HG03439 (cell line): ENCODE data around the gene TM9SF4.
"Not testable (repeated sequence)": the region's sequence is repeated elsewhere in the genome, so short reads cannot be mapped to it uniquely, and the experiment has no call there.

Source experiments
- ATAC-seq: cut with Tn5 transposase; IDR thresholded peaks from one replicate; pipeline ENCODE4 v1.9.1; 2021; ENCODE audit warnings: mild to moderate bottlenecking, moderate library complexity; ENCODE audit not compliant: unreplicated experiment

The TM9SF4 gene

DNA sequence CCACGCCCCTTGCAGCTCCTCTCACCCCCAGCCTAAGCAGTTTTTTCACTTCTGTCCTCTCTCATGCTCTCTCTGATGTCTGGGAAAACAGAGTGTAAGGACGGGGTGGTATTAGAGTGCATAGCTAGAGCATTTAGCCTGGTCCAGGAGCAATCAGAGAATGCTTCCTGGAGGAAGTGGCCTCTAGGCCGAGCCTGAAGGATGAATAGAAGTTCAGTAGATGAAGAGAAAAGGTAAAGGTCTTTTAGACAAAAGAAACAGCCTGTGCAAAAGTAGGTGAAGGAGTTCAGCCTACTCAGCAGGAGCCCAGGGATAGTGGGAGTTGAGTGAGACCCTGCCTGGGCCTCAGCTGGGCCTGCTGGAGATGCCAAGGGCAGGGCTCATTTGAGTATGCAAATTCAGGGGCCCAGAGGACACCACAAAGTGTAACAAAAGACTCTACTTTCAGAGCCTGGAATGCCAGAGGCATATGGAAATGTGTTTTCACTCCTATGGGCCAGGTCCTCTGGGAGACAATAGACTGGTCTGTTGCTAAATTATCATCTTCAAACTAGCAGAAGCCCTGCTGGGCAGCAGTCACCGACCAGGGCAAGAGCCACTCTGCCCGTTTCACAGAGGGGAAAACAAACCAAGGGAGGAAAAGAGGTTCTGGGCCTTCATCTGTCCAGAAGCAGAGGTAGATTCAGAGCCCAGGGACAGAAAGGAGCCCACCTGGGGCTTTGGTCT is 19.7 kb upstream of the TM9SF4 start:
- ATAC-seq = no peak

DNA sequence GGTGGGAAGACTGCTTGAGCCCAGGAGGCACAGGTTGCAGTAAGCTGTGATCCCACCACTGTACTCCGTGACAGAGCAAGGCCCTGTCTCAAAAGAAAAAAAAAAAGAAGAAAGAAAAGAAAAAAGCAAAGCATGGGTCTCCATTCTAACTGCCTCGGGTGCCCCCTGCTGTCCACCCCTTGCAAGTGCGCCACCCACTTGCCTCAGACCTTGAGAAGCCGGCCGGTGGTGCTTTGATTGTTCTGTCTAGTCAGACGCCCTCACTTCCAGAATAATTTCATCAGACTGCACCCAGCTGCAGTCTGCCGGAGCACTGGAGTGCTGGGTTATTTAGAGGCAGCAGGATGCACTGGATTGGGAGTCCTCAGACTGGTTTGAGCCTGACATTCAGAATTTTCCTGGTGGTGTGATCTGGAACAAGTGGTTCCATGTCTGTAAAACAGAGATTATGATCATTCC is 17.6 kb upstream of the TM9SF4 start:
- peak; percentile 44 for ATAC-seq

DNA sequence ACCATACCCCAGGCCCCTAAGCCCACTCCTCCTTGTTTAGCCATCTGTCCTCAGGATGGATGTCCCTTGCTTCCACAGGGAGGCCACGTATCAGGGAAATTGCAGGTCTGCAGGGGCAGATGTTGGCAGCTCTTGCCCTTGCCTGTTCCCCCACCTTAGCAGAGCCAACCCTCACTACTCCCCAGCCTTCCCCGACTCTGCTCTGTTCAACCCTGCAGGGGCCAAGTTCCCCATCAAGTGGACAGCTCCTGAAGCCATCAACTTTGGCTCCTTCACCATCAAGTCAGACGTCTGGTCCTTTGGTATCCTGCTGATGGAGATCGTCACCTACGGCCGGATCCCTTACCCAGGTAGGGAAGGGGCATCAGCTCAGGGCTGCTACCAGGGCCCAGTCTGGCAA is 10.7 kb upstream of the TM9SF4 start:
- ATAC-seq = no peak

DNA sequence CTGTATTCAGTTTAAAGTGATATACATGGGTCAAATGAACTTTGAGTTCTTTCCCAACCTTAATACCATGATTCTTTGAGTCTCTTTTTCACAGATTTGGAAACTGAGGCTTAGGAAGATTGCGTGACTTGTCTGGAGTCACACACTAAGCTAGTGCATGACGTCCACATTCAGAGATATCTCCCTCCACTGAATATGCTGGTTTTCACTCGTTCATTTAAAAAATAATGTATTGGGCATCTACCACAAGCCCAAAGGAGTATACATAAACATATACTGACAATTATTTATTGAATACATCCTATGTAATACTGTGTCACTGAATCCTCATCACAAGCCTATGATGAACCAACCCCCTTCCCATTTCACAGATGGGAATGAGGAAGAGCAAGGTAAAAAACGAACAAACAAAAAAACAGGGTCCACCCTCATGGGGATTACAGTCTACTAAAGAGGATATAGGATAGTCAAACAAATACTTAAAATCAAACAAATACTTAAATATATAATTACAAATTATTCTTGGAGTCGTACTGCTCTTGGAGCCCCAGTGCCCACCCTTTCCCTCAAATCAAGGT is 611 bp upstream of the TM9SF4 start:
- no peak for ATAC-seq

DNA sequence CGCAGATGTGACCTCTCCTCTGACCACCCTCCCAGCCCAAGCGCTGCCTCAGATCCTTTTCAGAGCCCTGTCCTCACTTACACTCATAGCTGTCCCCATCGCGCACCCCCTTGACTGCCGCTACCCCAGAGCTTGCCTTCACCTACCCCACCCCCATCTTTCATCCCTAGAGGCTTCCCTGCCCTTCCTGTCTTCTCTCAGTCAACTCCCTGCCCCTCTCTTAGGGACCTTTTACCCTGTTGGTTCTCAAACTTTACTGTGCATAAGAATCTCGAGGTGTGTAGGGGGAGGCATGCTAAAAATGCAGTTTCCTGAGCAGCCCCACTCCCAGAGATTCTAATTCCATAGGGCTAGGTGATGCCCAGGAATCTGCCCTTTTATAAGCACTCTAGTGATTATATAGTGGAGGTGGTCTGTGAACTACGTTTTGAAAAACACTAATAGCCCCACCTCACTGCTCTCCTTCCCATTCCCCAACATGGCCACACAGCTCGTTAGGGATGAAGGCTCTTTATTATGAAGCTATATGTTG is 725 bp downstream of the TM9SF4 start:
- no peak for ATAC-seq

DNA sequence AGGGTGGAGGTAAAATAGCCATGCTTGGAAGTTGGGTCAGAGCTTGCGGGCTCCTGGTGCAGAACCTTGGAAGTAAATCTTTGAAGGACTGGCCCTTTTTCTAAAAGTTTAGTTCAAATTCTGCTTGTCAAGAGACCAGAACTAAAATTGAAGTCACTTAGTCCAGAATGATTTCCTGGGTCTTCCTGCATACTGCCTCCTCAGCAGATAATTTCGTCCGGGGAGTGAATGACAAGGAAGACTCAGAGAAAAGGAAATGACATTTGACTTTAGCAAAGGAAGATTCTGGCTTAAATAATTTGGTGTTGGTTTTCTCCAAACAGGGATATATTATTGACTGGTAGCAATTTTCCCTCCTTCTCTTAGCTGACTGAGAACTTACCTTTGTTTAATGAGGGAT is 1.2 kb downstream of the TM9SF4 start:
- no peak for ATAC-seq

DNA sequence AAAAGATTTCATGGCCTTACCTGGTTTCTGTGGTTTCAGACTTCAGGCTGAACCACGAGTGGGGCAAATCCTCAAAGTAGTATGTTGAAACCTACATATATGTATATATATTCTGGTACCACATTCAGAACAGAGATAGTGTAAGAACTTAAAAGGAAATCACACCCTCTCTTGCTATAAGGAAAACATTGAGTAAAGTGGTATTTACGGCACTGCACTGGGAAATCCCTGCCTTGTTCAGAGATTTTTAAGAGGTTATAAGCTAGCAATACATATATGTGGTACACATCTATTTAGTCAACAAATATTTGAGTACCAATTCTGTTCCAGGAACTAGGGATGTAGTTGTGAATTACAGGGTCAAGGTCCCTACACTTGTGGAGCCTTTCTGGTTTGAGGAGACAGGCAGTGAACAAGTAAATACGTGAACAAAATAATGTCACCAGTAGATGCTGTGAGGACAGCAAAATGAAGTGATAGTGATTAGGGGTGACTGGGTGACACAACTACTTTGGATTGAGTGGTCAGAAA is 1.7 kb downstream of the TM9SF4 start:
- ATAC-seq = no peak

DNA sequence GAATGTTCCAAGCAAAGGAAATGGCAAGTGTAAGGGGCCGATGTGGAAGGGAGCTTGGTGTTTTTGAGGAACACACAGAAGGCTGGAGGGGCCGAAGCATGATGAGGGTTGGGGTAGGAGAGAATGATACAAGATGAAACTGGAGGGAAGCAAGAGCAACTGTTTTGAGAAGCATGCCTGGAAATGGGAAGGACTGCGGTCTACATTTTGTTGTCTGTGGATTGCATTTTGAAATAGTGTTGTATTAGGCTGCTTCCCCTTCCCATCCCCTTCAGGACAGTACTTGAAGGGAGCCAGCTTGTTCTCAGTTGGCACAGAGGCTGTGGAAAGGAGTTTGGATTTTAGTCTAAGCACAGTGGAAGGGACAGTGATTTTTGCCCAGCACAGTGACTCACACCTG is 2.2 kb downstream of the TM9SF4 start:
- ATAC-seq = no peak

DNA sequence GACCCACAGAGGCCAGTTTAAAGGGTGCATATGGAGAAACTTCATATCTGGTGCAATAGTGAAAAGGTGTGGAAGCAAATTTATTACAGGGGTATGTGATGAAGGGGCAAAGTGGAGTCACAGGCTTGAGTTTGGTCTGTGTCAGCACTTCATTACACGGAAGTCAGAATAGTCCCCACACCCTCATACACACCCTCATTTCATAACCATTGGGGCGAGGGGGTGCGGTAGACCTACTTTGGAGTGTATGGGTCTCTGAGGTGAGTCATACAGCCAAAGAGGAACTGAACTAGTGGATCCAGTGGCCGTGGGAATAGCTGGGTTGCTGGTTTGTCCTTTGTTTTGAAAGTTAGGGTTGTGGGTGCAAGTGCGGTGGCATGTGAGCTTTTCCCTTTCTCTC is 3.3 kb downstream of the TM9SF4 start:
- no peak for ATAC-seq

DNA sequence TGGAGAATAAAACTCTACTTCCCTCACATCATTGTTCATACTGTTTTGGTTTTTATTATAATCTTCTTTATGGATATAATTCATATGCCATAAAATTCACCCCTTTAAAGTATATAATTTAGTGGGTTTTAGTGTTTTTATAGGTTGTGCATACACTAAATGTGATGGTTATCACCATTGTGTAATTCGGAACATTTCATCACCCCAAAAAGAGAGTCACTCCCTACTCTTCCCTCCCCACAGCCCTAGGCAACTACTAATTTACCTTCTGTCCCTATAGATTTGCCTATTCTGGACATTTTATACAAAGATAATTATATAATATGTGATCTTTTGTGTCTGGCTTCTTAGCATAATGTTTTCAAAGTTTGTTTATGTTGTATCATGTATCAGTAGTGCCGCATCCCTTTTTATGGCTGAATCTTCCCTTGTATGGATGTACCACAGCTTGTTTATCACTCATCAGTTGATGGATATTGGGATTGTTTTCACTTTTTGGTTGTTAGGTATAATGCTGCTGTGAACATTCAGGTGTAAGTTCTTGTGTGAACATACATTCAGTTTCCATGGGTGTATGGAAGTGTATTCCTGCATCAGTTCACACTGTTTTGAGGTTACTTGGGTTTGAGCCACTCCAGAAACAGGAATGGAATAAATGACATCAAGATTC is 4.2 kb downstream of the TM9SF4 start:
- ATAC-seq = no peak

DNA sequence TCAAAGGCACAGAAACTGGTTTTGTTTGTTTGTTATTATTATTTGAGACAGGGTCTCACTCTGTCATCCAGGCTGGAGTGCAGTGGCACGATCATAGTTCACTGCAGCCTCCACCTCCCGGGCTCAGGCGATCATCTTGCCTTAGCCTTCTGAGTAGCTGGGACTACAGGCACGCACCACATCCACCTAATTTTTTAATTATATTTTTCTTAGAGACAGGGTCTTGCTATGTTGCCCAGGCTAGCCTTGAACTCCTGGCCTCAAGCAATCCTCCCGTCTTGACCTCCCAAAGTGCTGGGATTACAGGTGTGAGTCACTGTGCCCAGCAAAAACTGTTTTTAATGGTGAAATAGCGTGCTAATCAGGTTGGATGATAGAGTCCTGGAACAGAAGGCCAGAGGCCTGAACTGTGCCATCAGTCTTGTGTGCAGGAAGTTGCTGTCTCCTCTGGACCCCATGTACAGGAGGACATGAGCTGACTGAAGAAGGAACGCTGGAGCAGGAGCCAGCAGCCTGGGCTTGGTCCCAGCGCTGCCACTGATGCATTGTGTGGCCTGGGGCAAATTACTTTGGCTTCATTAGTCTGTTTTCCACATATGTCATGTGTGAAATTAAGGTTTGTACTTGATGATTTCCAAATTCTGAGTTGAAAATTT is 4.9 kb downstream of the TM9SF4 start:
- ATAC-seq = no peak

DNA sequence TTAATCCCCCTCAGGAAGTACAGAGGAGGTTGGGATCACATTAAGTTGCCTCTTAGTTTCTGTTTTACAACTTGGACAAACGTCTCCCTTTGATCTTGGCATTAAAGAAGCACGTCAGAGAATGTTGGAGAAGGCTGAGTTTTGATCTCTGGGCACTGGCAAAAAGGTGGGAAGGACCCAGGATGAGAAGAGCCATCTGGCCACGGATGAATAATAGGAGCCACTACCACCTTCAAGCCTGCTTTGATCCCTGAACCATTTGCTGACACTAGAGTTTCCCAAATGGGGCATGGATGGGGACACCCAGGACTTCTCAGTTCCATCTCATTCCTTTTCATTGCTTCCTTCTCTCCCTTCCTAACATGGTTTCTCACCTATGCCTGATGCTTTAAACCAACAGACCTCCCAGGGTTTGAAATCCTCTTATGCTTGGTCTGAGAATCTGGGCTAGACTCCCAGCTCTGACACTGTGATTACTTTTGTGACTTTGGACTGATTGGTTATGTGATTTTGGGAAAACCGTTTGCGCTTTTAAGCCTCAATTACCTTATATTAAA is 5.8 kb downstream of the TM9SF4 start:
- no peak for ATAC-seq

DNA sequence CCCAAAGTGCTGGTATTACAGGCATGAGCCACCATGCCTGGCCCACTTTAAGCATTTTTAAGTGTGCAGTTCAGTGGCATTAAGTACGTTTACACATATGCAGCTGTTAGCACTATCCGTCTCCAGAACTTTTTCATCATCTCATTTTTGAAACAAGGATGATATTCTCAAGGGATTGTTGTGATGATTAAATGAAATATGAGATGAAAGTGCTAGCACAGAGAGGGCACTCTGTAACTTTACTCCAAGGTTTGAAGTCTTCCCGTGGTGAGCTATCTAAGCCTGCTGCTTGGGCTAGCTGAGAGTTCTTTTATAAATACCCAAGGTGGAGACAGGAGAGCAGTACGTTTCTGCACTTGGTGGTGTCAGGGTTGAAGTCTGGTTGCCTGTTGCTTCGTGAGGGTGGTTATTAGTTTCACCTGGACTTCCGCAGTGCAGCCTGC is 6.6 kb downstream of the TM9SF4 start:
- no peak for ATAC-seq

DNA sequence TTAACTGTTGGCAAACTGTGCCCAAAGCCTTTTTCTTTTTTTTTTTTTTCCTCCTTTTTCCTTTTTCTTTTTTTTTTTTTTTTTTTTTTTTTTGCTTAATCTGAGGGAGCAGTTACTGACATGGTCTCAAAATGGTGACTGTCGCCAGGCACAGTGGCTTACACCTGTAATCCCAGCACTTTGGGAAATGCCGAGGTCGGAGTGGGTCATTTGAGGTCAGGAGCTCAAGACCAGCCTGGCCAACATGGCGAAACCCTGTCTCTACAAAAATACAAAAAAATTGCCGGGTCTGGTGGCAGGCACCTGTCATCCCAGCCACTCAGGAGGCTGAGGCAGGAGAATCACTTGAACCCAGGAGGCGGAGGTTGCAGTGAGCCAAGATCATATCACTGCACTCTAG is 7.3 kb downstream of the TM9SF4 start:
- ATAC-seq = not testable (repeated sequence)

DNA sequence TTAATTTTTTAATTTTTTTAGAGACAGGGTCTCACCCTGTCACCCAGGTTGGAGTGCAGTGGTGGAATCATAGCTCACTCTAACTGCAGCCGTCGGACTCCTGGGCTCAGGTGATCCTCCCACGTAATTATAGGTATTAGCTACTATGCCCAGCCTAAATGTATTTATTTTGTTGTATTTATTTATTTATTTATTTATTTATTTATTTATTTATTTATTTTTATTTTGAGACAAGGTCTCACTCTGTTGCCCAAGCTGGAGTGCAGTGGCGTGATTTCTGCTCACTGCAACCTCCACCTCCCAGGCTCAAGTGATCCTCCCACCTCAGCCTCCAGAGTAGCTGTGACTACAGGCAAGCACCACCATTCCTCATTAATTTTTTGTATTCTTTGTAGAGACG is 8.9 kb downstream of the TM9SF4 start:
- not testable (repeated sequence) for ATAC-seq

DNA sequence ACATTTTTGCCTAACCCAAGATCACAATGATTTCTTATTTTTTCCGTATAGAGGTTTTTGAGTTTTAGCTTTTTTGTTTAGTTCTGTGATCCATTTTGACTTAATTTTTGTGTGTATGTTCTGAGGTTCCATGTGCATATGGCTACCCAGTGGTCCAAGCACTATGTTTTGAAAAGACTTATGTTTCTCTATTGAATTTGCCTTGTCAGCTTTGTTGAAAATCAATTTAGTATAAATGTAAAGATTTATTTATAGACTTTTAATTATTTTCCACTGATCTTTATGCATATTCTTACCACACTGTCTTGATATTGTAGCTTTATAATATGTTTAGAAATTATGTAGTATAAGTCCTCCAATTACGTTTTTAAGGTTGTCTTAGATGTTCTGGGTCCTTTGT is 10.2 kb downstream of the TM9SF4 start:
- ATAC-seq = no peak

DNA sequence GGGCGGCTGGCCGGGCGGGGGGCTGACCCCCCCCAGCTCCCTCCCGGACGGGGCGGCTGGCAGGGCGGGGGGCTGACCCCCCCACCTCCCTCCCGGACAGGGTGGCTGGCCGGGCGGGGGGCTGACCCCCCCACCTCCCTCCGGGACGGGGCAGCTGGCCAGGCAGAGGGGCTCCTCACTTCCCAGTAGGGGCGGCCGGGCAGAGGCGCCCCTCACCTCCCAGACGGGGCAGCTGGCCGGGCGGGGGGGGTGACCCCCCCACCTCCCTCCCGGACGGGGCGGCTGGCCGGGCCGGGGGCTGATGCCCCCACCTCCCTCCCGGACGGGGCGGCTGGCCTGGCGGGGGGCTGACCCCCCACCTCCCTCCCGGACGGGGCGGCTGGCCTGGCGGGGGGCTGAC is 12.4 kb downstream of the TM9SF4 start:
- not testable (repeated sequence) for ATAC-seq

DNA sequence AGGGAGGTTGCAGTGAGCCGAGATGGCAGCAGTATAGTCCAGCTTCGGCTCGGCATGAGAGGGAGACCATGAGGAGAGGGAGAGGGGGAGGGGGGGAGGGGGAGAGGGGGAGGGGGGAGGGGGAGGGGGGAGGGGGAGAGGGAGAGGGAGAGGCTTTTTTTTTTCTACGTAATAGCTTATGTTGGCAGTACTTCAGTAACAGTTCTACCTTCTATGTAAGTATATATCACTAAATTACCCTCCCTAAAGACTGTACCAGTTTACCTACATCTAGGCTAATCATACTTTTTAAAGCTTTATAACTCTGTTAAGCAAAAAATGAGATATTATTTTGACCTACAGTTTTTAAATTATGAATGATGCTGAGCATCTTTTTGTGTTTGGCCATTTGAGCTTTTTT is 13.6 kb downstream of the TM9SF4 start:
- no peak for ATAC-seq

DNA sequence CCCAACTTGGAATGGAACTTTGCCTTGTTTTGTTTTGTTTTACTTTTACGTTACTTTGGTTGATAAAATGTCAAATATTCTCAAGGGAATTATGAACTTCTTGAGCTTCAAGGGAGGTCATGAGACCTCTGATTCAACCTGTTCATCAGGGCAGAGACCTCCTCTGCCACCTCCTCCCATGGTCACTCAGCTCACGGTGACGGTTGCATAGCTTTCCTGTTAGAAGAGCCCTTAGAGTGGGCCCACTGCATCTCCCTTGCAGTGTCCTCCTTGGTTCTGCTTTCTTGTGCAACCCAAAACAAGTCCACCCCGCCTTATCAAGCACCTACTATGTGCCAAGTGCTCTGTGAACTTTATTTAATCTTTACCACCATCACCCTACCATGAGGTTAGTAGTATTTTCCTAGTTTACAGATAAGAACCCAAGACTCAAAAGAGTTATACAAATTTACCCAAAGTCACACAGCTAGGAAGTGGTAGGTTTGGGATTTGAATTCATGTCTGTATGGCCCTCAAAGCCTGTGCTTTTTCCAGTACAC is 15.5 kb downstream of the TM9SF4 start:
- no peak for ATAC-seq

DNA sequence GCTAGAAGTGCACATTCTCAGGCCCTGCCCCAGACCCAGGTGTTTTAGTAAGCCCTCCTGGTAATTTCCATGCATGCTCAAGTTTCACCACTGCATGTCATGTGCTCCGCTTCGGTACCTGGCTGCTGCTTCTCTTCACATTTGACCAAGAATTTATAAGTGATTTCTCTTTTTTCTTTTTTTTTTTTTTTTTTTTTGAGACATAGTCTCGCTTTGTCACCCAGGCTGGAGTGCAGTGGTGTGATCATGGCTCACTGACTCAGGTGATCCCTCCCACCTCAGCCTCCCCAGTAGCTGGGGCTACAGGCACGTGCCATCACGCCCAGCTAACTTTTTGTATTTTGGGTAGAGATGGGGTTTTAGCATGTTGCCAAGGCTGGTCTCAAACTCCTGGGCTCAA is 16.0 kb downstream of the TM9SF4 start:
- no peak for ATAC-seq

DNA sequence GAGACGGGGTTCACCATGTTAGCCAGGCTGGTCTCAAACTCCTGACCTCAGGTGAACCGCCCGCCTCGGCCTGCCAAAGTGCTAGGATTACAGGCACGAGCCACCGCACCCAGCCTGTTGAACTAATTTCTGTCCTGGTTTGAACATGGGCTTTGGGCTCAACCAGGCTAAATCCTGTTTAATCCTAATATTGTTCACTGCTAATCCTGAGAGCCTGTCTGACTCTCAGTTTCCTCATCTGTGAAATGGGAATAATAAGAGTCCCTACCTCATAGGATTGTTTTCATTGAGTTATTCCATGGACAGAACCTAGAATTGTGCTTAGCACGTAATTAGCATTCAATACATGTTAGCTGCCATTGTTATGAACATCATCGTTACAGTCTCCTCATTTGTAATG is 17.4 kb downstream of the TM9SF4 start:
- ATAC-seq = no peak
